PC-9 (cell line): Measurements from ENCODE around the gene MAN1C1.

ENCODE experiments used
- EZH2 ChIP-seq: fragments of 200-600 bp; sonication (generic); IDR thresholded peaks from 2 replicates; pipeline ENCODE4 v1.8.0; 2017; ENCODE audit warnings: antibody characterized with exemption, low read depth
- TF ChIP-seq, protein P1 (sequence below): fragments of 200-600 bp; sonication (generic); conservative IDR thresholded peaks from 2 replicates; pipeline ENCODE4 v1.6.1; 2017; ENCODE audit warnings: mixed run types, antibody characterized with exemption, mild to moderate bottlenecking, moderate library complexity

DNA sequence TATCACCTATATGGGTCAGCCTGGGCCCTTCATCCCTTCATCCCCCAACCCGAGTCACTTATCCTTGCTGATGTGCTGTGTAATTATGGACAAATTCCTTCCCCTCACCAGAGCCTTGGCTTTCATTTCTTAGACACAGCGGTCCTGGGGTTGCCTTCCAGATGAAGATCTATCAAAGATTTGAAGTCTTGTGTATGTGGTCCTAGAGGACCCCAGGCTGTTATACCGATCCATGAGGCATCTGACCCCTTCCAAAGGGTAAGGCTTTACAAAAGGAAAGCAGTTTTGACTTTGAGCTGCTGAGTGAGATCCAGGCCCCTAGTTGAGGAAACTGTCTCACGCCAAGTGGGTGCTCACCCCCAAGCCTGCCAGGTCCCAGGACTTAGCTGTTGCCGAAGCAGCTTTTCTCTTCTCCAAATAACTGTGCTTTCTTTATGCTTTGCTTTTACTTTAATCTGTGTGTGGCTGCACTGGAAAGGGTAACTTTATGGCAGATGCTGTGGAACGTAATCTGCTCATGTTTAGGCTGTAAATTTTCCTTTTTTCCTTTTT, 37.6 kb downstream of the MAN1C1 start:
- TF ChIP-seq, protein P1, sequence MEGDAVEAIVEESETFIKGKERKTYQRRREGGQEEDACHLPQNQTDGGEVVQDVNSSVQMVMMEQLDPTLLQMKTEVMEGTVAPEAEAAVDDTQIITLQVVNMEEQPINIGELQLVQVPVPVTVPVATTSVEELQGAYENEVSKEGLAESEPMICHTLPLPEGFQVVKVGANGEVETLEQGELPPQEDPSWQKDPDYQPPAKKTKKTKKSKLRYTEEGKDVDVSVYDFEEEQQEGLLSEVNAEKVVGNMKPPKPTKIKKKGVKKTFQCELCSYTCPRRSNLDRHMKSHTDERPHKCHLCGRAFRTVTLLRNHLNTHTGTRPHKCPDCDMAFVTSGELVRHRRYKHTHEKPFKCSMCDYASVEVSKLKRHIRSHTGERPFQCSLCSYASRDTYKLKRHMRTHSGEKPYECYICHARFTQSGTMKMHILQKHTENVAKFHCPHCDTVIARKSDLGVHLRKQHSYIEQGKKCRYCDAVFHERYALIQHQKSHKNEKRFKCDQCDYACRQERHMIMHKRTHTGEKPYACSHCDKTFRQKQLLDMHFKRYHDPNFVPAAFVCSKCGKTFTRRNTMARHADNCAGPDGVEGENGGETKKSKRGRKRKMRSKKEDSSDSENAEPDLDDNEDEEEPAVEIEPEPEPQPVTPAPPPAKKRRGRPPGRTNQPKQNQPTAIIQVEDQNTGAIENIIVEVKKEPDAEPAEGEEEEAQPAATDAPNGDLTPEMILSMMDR = no peak
- TF ChIP-seq EZH2 = no peak
